KOPT-K1 (cell line): ENCODE data around the gene LRBA.

ENCODE experiments used
- H3K27ac ChIP-seq: fragments of 200-600 bp; sonication (generic); 2 replicates; pipeline ENCODE4 v1.5.1; 2016; ENCODE audit warnings: antibody characterized with exemption, mild to moderate bottlenecking, low read depth, low read length; ENCODE audit not compliant: poor library complexity, severe bottlenecking
- H3K36me3 ChIP-seq: fragments of 200-600 bp; sonication (generic); 2 replicates; pipeline ENCODE4 v1.5.1; 2017; ENCODE audit warnings: antibody characterized with exemption, mild to moderate bottlenecking, low read length, moderate library complexity; ENCODE audit not compliant: insufficient read depth
- H3K9me3 ChIP-seq: fragments of 200-600 bp; sonication (generic); 2 replicates; pipeline ENCODE4 v1.5.1; 2017; ENCODE audit warnings: antibody characterized with exemption, low read length, mild to moderate bottlenecking; ENCODE audit not compliant: insufficient read depth, poor library complexity, severe bottlenecking

Gene LRBA

GRCh38 chr4:150625033-150625432 is 390.1 kb downstream of the LRBA start:
- Histone ChIP-seq H3K27ac (no peak overlapping the region), H3K36me3 (no peaks in the 10 kb centered on the region), H3K9me3 (no peaks in the 10 kb centered on the region)

GRCh38 chr4:150624055-150624454 is 391.0 kb downstream of the LRBA start:
- no peaks in the 10 kb centered on the region for H3K9me3 ChIP-seq
- no peaks in the 10 kb centered on the region for H3K36me3 ChIP-seq
- H3K27ac ChIP-seq = no peak overlapping the region

- Histone ChIP-seq H3K9me3 (no peaks in the 10 kb centered on the region), H3K27ac (no peak overlapping the region), H3K36me3 (no peaks in the 10 kb centered on the region)
These were observed 396.0 kb downstream of the LRBA start for GRCh38 chr4:150619042-150619441.

GRCh38 chr4:150609131-150609530 is 406.0 kb downstream of the LRBA start:
- Histone ChIP-seq H3K36me3 (no peaks in the 10 kb centered on the region), H3K27ac (no peak overlapping the region), H3K9me3 (no peaks in the 10 kb centered on the region)

GRCh38 chr4:150600812-150601445 is 414.2 kb downstream of the LRBA start:
- Histone ChIP-seq H3K9me3 (no peaks in the 10 kb centered on the region), H3K36me3 (no peaks in the 10 kb centered on the region), H3K27ac (no peak overlapping the region)

- Histone ChIP-seq H3K9me3 (no peaks in the 10 kb centered on the region), H3K36me3 (no peaks in the 10 kb centered on the region), H3K27ac (no peak overlapping the region)
These were observed 415.5 kb downstream of the LRBA start for GRCh38 chr4:150599547-150599946.

- H3K36me3 ChIP-seq = no peaks in the 10 kb centered on the region
- H3K27ac ChIP-seq = no peak overlapping the region
- H3K9me3 ChIP-seq = no peaks in the 10 kb centered on the region
These were observed 416.2 kb downstream of the LRBA start for GRCh38 chr4:150598909-150599308.

GRCh38 chr4:150593996-150594395 is 421.1 kb downstream of the LRBA start:
- no peak overlapping the region for H3K27ac ChIP-seq
- no peaks in the 10 kb centered on the region for H3K9me3 ChIP-seq

GRCh38 chr4:150591904-150592303 is 423.2 kb downstream of the LRBA start:
- no peak overlapping the region for H3K27ac ChIP-seq
- H3K36me3 ChIP-seq = peaks cover 12% of the 10 kb centered on the region
- H3K9me3 ChIP-seq = no peaks in the 10 kb centered on the region

More at GRCh38 chr4:150593996-150594395, 421.1 kb downstream of the LRBA start:
- peaks cover 6% of the 10 kb centered on the region for H3K36me3 ChIP-seq

- Histone ChIP-seq H3K36me3 (peaks cover 12% of the 10 kb centered on the region), H3K27ac (no peak overlapping the region), H3K9me3 (no peaks in the 10 kb centered on the region)
These were observed 423.7 kb downstream of the LRBA start for GRCh38 chr4:150591406-150591805.

GRCh38 chr4:150590631-150591030 is 424.5 kb downstream of the LRBA start:
- peaks cover 12% of the 10 kb centered on the region for H3K36me3 ChIP-seq
- no peak overlapping the region for H3K27ac ChIP-seq
- H3K9me3 ChIP-seq = no peaks in the 10 kb centered on the region

GRCh38 chr4:150589157-150589556 is 425.9 kb downstream of the LRBA start:
- Histone ChIP-seq H3K27ac (no peak overlapping the region), H3K9me3 (no peaks in the 10 kb centered on the region), H3K36me3 (peaks cover 12% of the 10 kb centered on the region)

- peaks cover 7% of the 10 kb centered on the region for H3K9me3 ChIP-seq
- H3K36me3 ChIP-seq = peaks cover 17% of the 10 kb centered on the region
- H3K27ac ChIP-seq = no peak overlapping the region
These were observed 426.8 kb downstream of the LRBA start for GRCh38 chr4:150588316-150588715.

GRCh38 chr4:150586162-150586810 is 428.8 kb downstream of the LRBA start:
- H3K9me3 ChIP-seq = peaks cover 27% of the 10 kb centered on the region
- H3K36me3 ChIP-seq = peaks cover 27% of the 10 kb centered on the region
- no peak overlapping the region for H3K27ac ChIP-seq

GRCh38 chr4:150585611-150586010 is 429.5 kb downstream of the LRBA start:
- Histone ChIP-seq H3K36me3 (peaks cover 27% of the 10 kb centered on the region), H3K27ac (no peak overlapping the region), H3K9me3 (peaks cover 31% of the 10 kb centered on the region)
